GM12872 (cell line): Measurements from ENCODE around the gene RYR3.

Experiments used
- CTCF ChIP-seq: IDR thresholded peaks from 3 replicates; pipeline ENCODE4 v1.5.1; 2011; ENCODE audit warnings: low read depth, mild to moderate bottlenecking, low read length, moderate library complexity; ENCODE audit not compliant: insufficient read depth

RYR3 gene

GRCh38 chr15:33344111-33344510 lies 33.3 kb downstream of the RYR3 start:
- TF ChIP-seq CTCF: no peak

- TF ChIP-seq CTCF: no peak
These were observed 33.8 kb downstream of the RYR3 start for GRCh38 chr15:33344530-33344929.

GRCh38 chr15:33354411-33354810 lies 43.6 kb downstream of the RYR3 start:
- TF ChIP-seq CTCF: no peak

- no peak for TF ChIP-seq CTCF
These were observed 47.1 kb downstream of the RYR3 start for GRCh38 chr15:33357845-33358244.

- no peak for TF ChIP-seq CTCF
These were observed 47.5 kb downstream of the RYR3 start for GRCh38 chr15:33358306-33358705.

GRCh38 chr15:33360886-33361285 lies 50.1 kb downstream of the RYR3 start:
- TF ChIP-seq CTCF: no peak

GRCh38 chr15:33369941-33370622 lies 59.3 kb downstream of the RYR3 start:
- TF ChIP-seq CTCF: no peak

GRCh38 chr15:33370623-33371020 lies 59.9 kb downstream of the RYR3 start:
- no peak for TF ChIP-seq CTCF
